OCI-LY3 (cell line): Measurements from ENCODE around the gene PLEKHA6.

Experiments
- H2AFZ ChIP-seq: fragments of 200-600, 300-600 bp; shearing (Covaris generic); 2 replicates; pipeline ENCODE4 v1.6.0; 2014; ENCODE audit warnings: antibody characterized with exemption, low read depth, low read length
- H3K27ac ChIP-seq: fragments of 200-600, 300-600 bp; sonication (generic); 2 replicates; pipeline ENCODE4 v1.5.1; 2014; ENCODE audit warnings: mild to moderate bottlenecking, low read length, moderate library complexity, mixed read lengths
- H3K27me3 ChIP-seq: fragments of 200-600, 300-600 bp; sonication (generic); 2 replicates; pipeline ENCODE4 v1.6.1; 2014; ENCODE audit warnings: low read depth, low read length, mixed read lengths
- H3K36me3 ChIP-seq: fragments of 200-600, 300-600 bp; sonication (generic); replicated peaks from 2 replicates; pipeline ENCODE3; 2014; ENCODE audit warnings: low read depth, low read length, mixed read lengths
- H3K4me1 ChIP-seq: fragments of 300-600, 200-600 bp; sonication (generic); 2 replicates; pipeline ENCODE4 v1.6.1; 2014; ENCODE audit warnings: low read length, mixed read lengths
- H3K4me2 ChIP-seq: fragments of 200-600, 300-600 bp; sonication (generic); 2 replicates; pipeline ENCODE4 v1.6.1; 2014; ENCODE audit warnings: low read length, mixed read lengths
- H3K4me3 ChIP-seq: fragments of 300-600, 200-600 bp; sonication (generic); 2 replicates; pipeline ENCODE4 v1.5.1; 2014; ENCODE audit warnings: antibody characterized with exemption, mild to moderate bottlenecking, low read length, moderate library complexity
- H3K79me2 ChIP-seq: fragments of 300-600, 200-600 bp; shearing (Covaris generic); 2 replicates; pipeline ENCODE4 v1.6.1; 2014; ENCODE audit warnings: mild to moderate bottlenecking, low read length, mixed read lengths
- H3K9ac ChIP-seq: fragments of 300-600, 200-600 bp; shearing (Covaris generic); 2 replicates; pipeline ENCODE4 v1.6.0; 2014; ENCODE audit warnings: mild to moderate bottlenecking, low read length, moderate library complexity
- H3K9me3 ChIP-seq: fragments of 200-600, 300-600 bp; shearing (Covaris generic); 2 replicates; pipeline ENCODE4 v1.6.1; 2014; ENCODE audit warnings: low read length, mixed read lengths; ENCODE audit not compliant: insufficient read depth
- H4K20me1 ChIP-seq: fragments of 200-600, 300-600 bp; sonication (generic); 2 replicates; pipeline ENCODE4 v1.6.1; 2016; ENCODE audit warnings: low read length, mixed read lengths; ENCODE audit not compliant: insufficient read depth
- EZH2phosphoT487 ChIP-seq: fragments of 200-600 bp; shearing (Covaris generic); IDR thresholded peaks from 2 replicates; pipeline ENCODE4 v1.6.1; 2018; ENCODE audit warnings: antibody characterized with exemption, mixed run types, low read depth
- TF ChIP-seq, protein P1 (sequence below): fragments of 200-600, 300-600 bp; sonication (generic); IDR thresholded peaks from 2 replicates; pipeline ENCODE4 v1.5.1; 2014; ENCODE audit warnings: antibody characterized with exemption, low read length, low read depth

Gene PLEKHA6

DNA sequence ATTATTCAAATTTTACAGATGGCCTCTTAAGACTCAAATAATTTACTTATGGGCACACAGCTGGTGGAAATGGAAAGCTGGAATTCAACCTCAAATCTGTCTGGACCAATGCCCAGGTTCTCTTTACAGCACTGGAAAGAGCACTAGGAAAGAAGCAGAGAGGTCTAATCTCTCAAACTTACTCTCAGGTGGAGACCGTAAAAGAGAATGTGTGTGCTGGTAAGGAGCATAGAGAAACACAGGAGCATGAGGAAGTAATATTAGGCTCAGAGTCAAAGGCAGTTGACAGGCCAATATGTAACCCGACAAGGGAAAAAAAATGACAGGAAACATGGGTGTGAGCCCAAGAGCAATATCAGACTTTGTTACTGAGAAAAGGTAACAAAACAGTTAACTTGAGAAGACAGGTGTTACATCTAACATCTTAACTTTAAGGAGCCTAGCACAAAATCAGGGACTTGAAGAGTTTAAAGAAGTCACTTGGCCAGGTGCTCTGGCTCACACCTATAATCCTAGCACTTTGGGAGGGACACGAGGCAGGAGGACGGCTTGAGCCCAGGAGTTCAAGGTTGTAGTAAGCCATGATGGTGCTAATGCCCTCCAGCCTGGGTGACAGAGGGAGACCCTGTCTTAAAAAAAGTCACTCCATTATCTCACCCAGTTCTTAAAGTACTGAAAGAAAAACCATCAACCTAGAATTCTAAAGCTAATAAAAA lies 31.2 kb upstream of the PLEKHA6 start:
- Histone ChIP-seq H3K9me3 (no peaks in the 10 kb centered on the region), H3K9ac (no peak overlapping the region), H2AFZ (no peak overlapping the region), H4K20me1 (no peaks in the 10 kb centered on the region), H3K79me2 (no peaks in the 10 kb centered on the region), H3K36me3 (peaks cover 9% of the 10 kb centered on the region), H3K4me1 (no peaks in the 10 kb centered on the region), H3K27ac (no peak overlapping the region), H3K4me2 (no peak overlapping the region), H3K4me3 (no peak overlapping the region), H3K27me3 (0 out of 2 replicates have a peak, but pooled peaks cover 5% of the 10 kb centered on the region)
- TF ChIP-seq, protein P1, sequence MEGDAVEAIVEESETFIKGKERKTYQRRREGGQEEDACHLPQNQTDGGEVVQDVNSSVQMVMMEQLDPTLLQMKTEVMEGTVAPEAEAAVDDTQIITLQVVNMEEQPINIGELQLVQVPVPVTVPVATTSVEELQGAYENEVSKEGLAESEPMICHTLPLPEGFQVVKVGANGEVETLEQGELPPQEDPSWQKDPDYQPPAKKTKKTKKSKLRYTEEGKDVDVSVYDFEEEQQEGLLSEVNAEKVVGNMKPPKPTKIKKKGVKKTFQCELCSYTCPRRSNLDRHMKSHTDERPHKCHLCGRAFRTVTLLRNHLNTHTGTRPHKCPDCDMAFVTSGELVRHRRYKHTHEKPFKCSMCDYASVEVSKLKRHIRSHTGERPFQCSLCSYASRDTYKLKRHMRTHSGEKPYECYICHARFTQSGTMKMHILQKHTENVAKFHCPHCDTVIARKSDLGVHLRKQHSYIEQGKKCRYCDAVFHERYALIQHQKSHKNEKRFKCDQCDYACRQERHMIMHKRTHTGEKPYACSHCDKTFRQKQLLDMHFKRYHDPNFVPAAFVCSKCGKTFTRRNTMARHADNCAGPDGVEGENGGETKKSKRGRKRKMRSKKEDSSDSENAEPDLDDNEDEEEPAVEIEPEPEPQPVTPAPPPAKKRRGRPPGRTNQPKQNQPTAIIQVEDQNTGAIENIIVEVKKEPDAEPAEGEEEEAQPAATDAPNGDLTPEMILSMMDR, result no peak
- TF ChIP-seq EZH2phosphoT487, result no peak

DNA sequence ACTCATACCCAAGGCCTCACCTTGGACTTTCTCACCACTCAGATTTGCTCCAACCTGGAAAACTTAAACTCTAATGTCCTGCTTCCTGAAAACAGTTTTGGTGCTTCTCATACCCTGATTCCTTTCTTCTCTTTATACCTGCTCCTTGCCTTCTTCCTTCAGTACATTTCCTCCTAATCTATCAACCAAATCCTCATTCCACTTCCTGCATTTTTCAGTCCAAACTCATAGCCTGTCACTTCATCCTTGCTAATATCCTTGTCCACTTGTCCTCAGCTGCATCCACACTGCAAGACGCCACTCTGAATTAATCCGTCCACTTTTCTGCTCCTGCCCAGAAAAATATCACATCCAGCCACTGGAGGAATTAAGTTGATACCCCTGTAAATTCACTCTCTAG lies 26.0 kb upstream of the PLEKHA6 start:
- H3K4me1 ChIP-seq, result peaks cover 6% of the 10 kb centered on the region; the same call in 1 of the 2 replicates
- TF ChIP-seq EZH2phosphoT487, result no peak
- TF ChIP-seq, protein P1, result no peak
- no peak overlapping the region for H2AFZ ChIP-seq
- no peak overlapping the region for H3K4me3 ChIP-seq
- H3K4me2 ChIP-seq, result no peak overlapping the region
- no peaks in the 10 kb centered on the region for H3K79me2 ChIP-seq
- H3K27ac ChIP-seq, result no peak overlapping the region
- H3K9me3 ChIP-seq, result no peaks in the 10 kb centered on the region
- no peak overlapping the region for H3K9ac ChIP-seq
- no peaks in the 10 kb centered on the region for H4K20me1 ChIP-seq
- H3K27me3 ChIP-seq, result peaks cover 20% of the 10 kb centered on the region
- no peaks in the 10 kb centered on the region for H3K36me3 ChIP-seq

DNA sequence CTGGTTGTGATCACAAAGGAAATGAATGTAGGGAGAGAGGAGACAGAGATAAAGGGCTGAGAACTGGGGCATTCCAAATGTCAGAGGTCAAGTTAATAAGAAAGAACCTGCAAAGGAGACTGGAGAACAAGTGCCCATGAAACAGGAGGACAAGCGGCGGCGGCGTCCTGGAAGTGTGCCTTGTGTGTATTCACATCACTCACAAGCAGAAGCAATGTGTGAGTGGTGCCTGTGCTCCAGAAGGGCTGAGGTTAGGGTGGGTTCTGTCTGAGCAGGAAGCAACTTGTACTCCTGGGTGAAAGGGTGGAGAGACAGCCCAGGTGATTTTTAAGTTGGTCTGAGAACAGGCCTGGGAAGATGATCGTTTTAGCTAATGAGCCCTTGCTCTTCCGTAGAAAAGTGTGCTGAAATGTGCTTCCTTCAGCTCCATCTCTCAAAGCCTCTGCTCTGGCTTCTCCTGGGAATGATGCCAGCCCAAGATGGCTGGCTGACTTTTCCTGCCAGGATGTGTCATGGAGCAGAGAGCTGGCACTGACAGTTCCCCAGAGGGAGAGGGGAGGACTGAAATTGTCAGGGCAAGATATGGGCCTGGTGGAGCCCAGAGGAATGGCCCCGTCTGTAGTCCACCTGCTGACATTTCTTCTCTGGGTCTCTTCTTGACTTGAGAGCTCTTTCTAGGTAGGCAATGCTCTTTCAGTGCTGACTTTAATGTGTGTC lies 25.1 kb upstream of the PLEKHA6 start:
- Histone ChIP-seq H2AFZ (no peak overlapping the region), H3K36me3 (no peaks in the 10 kb centered on the region), H3K9me3 (no peaks in the 10 kb centered on the region), H3K4me1 (peaks cover 6% of the 10 kb centered on the region; the same call in 1 of the 2 replicates), H4K20me1 (no peaks in the 10 kb centered on the region), H3K79me2 (no peaks in the 10 kb centered on the region), H3K4me3 (no peak overlapping the region), H3K9ac (no peak overlapping the region), H3K27ac (no peak overlapping the region), H3K4me2 (no peak overlapping the region), H3K27me3 (peaks cover 29% of the 10 kb centered on the region)
- TF ChIP-seq, protein P1, result no peak
- TF ChIP-seq EZH2phosphoT487, result no peak

DNA sequence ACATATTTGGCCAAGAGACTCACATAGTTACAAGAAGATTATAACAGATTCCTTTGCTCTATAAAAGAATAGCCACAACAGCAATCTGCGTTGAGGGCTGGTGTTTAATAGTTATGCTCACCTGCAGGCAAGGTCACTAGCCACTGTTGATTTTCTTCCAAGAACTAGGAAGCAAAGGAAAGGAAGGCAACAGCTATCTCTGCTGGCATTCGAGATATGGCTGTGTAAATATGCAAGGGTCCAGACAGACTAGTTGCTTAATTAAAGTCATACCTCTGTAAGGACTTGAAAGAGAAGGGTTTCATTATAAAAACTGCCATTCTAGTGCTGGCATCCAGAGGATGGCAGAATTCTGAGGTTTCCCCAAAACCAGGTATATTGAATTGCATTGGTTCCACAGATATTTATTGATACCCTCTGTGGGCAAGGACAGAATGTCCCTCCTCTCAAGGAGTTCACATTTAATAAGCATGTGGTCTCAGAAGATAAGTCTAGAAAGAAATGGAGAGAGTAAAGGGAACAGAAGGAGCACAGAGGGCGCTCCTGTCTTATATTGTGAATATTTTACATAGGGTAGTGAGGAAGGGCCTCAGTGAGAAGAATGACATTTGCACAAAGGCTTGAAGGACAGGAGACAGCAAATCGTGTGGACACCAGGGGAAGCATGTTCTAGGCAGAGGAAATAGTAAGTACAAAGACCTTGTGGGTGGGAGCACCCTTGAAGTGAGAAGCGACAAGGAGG lies 23.6 kb upstream of the PLEKHA6 start:
- Histone ChIP-seq H3K4me3 (no peak overlapping the region), H3K27ac (no peak overlapping the region), H3K79me2 (no peaks in the 10 kb centered on the region), H3K4me2 (no peak overlapping the region), H3K27me3 (peaks cover 41% of the 10 kb centered on the region), H3K4me1 (peaks cover 6% of the 10 kb centered on the region; the same call in 1 of the 2 replicates), H2AFZ (no peak overlapping the region), H4K20me1 (no peaks in the 10 kb centered on the region), H3K9me3 (no peaks in the 10 kb centered on the region), H3K9ac (no peak overlapping the region), H3K36me3 (no peaks in the 10 kb centered on the region)
- no peak for TF ChIP-seq EZH2phosphoT487
- TF ChIP-seq, protein P1, result no peak; the same call in 1 of the 2 replicates
